Erythroblast (primary cell): ENCODE results near the gene ROBO2.

ENCODE experiments used
- DNase-seq, 2 experiments: peaks; one replicate each; lab custom pipeline; 2025; lab: John Stamatoyannopoulos, UW
- GATA1 ChIP-seq: IDR thresholded peaks from 2 replicates; pipeline ENCODE4 v1.6.1; 2011; ENCODE audit warnings: low read depth, mild to moderate bottlenecking, control low read depth, low read length, moderate library complexity
- POLR2A ChIP-seq: IDR thresholded peaks from 2 replicates; pipeline ENCODE4 v1.6.1; 2011; ENCODE audit warnings: mild to moderate bottlenecking, low read length

Gene ROBO2

GRCh38 chr3:77320514-77320913 lies 280.6 kb downstream of the ROBO2 start:
- TF ChIP-seq POLR2A (no peak), GATA1 (no peak)
- DNase-seq: peak; percentile 17 to 46

- DNase-seq: no peak
- TF ChIP-seq POLR2A: no peak
- no peak for TF ChIP-seq GATA1
Measured at GRCh38 chr3:77321646-77322045, 281.7 kb downstream of the ROBO2 start.

GRCh38 chr3:77323626-77324025 lies 283.7 kb downstream of the ROBO2 start:
- TF ChIP-seq POLR2A (no peak), GATA1 (no peak)
- no peak for DNase-seq

- DNase-seq: no peak
- TF ChIP-seq POLR2A: no peak
- TF ChIP-seq GATA1: no peak
Measured at GRCh38 chr3:77324105-77324504, 284.2 kb downstream of the ROBO2 start.

GRCh38 chr3:77325280-77325679 lies 285.4 kb downstream of the ROBO2 start:
- DNase-seq: no peak
- no peak for TF ChIP-seq POLR2A
- no peak for TF ChIP-seq GATA1

- TF ChIP-seq GATA1: no peak
- no peak for TF ChIP-seq POLR2A
- DNase-seq: no peak
Measured at GRCh38 chr3:77325702-77326101, 285.8 kb downstream of the ROBO2 start.

GRCh38 chr3:77326586-77326985 lies 286.7 kb downstream of the ROBO2 start:
- DNase-seq: no peak

GRCh38 chr3:77328690-77329089 lies 288.8 kb downstream of the ROBO2 start:
- no peak for DNase-seq

More at GRCh38 chr3:77326586-77326985, 286.7 kb downstream of the ROBO2 start:
- TF ChIP-seq POLR2A: no peak
- TF ChIP-seq GATA1: no peak

GRCh38 chr3:77329116-77329515 lies 289.2 kb downstream of the ROBO2 start:
- TF ChIP-seq GATA1 (no peak), POLR2A (no peak)
- DNase-seq: no peak

More at GRCh38 chr3:77328690-77329089, 288.8 kb downstream of the ROBO2 start:
- TF ChIP-seq POLR2A (no peak), GATA1 (no peak)

GRCh38 chr3:77338195-77338594 lies 298.3 kb downstream of the ROBO2 start:
- TF ChIP-seq POLR2A (no peak), GATA1 (no peak)
- no peak for DNase-seq

GRCh38 chr3:77342027-77342426 lies 302.1 kb downstream of the ROBO2 start:
- TF ChIP-seq POLR2A (no peak), GATA1 (no peak)
- no peak for DNase-seq

GRCh38 chr3:77342688-77343087 lies 302.8 kb downstream of the ROBO2 start:
- no peak for TF ChIP-seq POLR2A
- TF ChIP-seq GATA1: no peak

GRCh38 chr3:77345009-77345408 lies 305.1 kb downstream of the ROBO2 start:
- TF ChIP-seq POLR2A (no peak), GATA1 (no peak)

More at GRCh38 chr3:77342688-77343087, 302.8 kb downstream of the ROBO2 start:
- DNase-seq: no peak

GRCh38 chr3:77348244-77348855 lies 308.5 kb downstream of the ROBO2 start:
- peak; percentile 9 to 33 for DNase-seq
- no peak for TF ChIP-seq POLR2A
- no peak for TF ChIP-seq GATA1

More at GRCh38 chr3:77345009-77345408, 305.1 kb downstream of the ROBO2 start:
- DNase-seq: no peak

- DNase-seq: no peak
- TF ChIP-seq GATA1: no peak
- no peak for TF ChIP-seq POLR2A
Measured at GRCh38 chr3:77354958-77355357, 315.1 kb downstream of the ROBO2 start.
